Measurements from ENCODE around the gene LRRC72.
"Not testable (repeated sequence)": the region's sequence is repeated elsewhere in the genome, so short reads cannot be mapped to it uniquely, and the experiment has no call there.

Gene LRRC72

GRCh38 chr7:16529697-16530096 is 3.1 kb downstream of the LRRC72 start:
- no peak for DNase-seq

GRCh38 chr7:16531707-16532106 is 5.1 kb downstream of the LRRC72 start:
- DNase-seq, result no peak

- no peak for DNase-seq
Observed at GRCh38 chr7:16532272-16532671, 5.6 kb downstream of the LRRC72 start.

GRCh38 chr7:16535500-16535899 is 8.9 kb downstream of the LRRC72 start:
- no peak for DNase-seq

DNA sequence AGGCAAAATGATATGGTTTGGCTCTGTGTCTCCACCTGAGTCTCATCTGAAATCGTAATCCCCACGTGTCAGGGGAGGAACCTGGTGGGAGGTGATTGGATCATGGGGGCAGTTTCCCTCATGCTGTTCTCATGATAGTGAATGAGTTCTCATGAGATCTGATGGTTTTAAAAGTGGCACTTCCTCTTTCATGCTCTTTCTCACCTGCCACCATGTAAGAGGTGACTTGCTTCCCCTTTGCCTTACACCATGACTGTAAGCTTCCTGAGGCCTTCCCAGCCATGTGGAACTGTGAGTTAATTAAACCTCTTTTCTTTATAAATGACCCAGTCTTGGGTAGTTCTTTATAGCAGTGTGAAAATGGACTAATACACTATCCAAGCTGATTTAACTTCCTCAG is 13.9 kb downstream of the LRRC72 start:
- not testable (repeated sequence) for DNase-seq

- no peak for DNase-seq
Observed at GRCh38 chr7:16542401-16542800, 15.8 kb downstream of the LRRC72 start.

DNA sequence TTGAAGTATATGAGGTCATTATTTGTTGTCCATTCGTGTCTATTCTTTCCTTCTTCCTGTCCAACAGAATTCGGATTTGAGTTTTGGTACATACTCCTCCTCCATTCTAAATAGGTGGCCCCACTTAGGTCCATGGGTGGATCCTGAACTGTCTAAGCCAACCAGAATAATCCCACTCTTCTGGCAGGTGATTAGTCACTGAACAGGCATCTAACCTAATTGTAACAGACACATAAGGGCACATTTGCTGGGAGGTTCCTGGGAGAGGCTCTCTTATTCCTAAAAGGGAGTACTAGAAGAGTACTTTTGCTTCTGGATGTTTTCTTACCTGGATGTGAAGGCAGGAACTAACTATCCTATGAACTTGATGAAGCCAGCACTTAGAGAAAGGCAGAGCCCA is 16.8 kb downstream of the LRRC72 start:
- DNase-seq, result no peak

DNA sequence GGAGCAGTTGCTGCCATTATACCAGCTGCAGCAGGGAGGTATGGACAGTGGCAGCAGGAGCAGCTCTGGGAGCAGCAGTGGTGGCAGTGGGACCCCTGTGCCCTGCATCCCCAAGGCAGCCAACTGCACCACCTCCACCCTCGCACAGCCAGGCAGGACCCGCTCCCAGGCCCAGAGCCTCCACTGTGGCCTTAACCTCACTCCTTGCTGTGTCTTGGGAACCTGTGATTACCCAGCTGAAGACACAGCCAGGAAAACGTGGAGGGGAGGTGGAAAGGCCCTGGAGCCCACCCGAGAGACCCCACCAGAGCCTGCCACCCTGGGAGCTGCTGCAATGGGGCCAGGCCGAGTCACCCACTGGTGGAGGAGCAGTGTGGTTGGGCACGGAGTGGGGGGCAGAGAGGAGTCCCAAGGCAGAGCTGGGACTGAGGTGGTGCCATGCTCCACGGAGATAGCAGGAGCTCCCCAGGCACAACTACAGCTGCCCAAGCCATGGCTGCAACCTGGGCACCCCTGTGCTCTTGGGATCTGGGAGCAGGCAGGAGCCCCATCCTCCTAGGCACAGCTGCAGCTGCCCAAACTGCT is 20.4 kb downstream of the LRRC72 start:
- no peak for DNase-seq

DNA sequence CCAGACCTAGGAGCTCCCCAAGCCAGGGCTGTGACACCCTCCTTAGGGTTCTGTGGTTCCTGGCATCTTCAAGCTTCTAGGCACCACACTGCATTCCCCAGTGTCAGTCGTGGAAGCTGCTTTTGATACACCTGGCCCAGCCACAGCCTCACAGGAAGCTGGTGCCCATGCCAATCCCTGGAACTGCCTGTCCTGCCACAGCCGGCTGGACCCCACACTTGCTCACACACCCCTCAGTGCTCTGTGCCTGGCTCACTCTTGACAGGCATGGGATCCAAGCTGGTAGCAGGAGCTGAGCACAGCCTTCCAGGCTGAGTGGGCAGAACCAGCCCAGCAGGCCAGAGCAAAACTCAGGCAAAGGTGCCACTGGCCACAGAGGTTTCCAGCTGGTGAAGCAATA is 21.8 kb downstream of the LRRC72 start:
- DNase-seq, result no peak

- DNase-seq, result no peak
Observed at GRCh38 chr7:16550671-16551070, 24.0 kb downstream of the LRRC72 start.

GRCh38 chr7:16554518-16555236 is 28.1 kb downstream of the LRRC72 start:
- no peak for DNase-seq

- DNase-seq, result no peak
Observed at GRCh38 chr7:16556359-16556758, 29.7 kb downstream of the LRRC72 start.

DNA sequence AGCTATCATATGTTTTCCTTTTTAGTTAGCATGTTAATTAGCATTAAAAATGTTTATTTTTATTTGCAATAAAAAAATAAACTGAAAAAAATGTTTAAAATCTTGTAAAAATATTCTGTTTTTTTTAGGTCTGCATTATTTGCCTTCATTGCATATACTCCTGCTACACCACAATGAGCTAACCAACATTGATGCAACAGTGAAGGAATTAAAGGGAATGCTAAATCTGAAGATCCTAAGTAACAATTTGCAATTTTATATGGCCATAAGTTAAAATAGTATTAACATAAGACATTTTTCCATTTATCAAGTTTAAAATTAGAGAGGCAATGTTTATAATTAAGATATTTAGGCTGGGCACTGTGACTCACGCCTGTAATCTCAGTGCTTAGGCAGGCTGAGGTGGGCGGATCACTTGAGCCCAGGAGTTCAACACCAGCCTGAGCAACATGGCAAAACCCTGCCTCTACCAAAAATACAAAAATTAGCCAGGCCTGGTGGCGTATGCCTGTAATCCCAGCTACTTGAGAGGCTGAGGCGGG is 32.2 kb downstream of the LRRC72 start:
- DNase-seq, result no peak

GRCh38 chr7:16559497-16560179 is 33.0 kb downstream of the LRRC72 start:
- DNase-seq, result no peak

GRCh38 chr7:16561943-16562342 is 35.3 kb downstream of the LRRC72 start:
- DNase-seq, result no peak

GRCh38 chr7:16562456-16563220 is 36.0 kb downstream of the LRRC72 start:
- no peak for DNase-seq

- DNase-seq, result no peak
Observed at GRCh38 chr7:16563281-16564022, 36.8 kb downstream of the LRRC72 start.

GRCh38 chr7:16564023-16564380 is 37.4 kb downstream of the LRRC72 start:
- no peak for DNase-seq

DNA sequence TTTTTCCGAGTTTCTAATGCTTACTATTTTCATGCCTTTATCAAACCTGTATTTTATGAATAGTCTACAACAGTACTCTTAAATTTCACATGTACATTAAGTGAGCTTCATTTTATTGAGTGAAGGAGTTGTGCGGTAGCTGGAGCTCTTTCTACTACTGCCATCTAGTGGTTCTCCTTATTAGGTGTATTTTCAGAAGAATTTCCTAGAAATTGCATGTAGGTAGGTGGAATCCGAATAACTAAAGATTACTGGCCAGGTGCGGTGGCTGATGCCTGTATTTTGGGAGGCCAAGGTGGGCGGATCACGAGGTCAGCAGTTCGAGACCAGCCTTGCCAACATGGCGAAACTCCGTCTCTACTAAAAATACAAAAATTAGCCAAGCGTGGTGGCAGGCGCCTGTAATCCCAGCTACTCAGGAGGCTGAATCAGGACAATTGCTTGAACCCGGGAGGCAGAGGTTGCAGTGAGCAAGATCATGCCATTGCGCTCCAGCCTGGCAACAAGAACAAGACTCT is 38.3 kb downstream of the LRRC72 start:
- DNase-seq, result peak; percentile 63

DNA sequence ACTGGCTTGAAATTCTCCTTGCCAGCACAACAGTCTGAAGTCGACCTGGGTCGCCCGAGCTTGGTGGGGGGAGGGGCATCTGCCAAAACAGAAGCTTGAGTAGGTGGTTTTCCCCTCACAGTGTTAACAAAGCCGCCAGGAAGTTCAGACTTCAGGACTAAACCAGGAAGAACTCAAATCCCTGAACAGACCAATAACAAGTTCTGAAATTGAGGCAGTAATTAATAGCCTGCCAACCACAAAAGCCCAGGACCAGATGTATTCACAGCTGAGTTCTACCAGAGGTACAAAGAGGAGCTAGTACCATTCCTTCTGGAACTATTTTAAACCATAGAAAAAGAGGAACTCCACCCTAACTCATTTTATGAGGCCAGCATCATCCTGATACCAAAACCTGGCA is 45.3 kb downstream of the LRRC72 start:
- no peak for DNase-seq

GRCh38 chr7:16579216-16579615 is 52.6 kb downstream of the LRRC72 start:
- no peak for DNase-seq

- DNase-seq, result no peak
Observed at GRCh38 chr7:16581286-16581685, 54.7 kb downstream of the LRRC72 start.

All from HCEC 1CT (cell line).